Liver (tissue), 9 donors: ENCODE results near the gene PANK1. TPM values are rescaled to one million over a fixed set of nuclear protein-coding genes. Genes with fewer than 3 reads are reported as not detected.

ENCODE experiments used
- DNase-seq: peaks from one replicate; pipeline ENCODE4 v3.0.0-alpha.2; 2017; ENCODE audit warnings: low spot score
- H3K27ac ChIP-seq, 2 donors: one replicate each; pipeline ENCODE4 v1.7.0; 2013; ENCODE audit warnings: inconsistent platforms in 2 of 2, low read length in 2 of 2, control low read depth in 1 of 2, low read depth in 1 of 2, mild to moderate bottlenecking in 1 of 2
- H3K27me3 ChIP-seq, 4 donors: one replicate each; pipeline versions ENCODE4 v1.6.1 to v1.7.0; 2013; ENCODE audit warnings: low read length in 3 of 4, inconsistent platforms in 1 of 4, mild to moderate bottlenecking in 1 of 4, moderate library complexity in 1 of 4; ENCODE audit not compliant: control insufficient read depth in 4 of 4, insufficient read depth in 4 of 4
- H3K36me3 ChIP-seq, 4 donors: one replicate each; pipeline versions ENCODE4 v1.6.1 to v1.7.0; 2013; ENCODE audit warnings: low read length in 3 of 4, mild to moderate bottlenecking in 3 of 4, low read depth in 1 of 4, moderate library complexity in 1 of 4; ENCODE audit not compliant: control insufficient read depth in 4 of 4, insufficient read depth in 3 of 4
- H3K4me1 ChIP-seq, 4 donors: one replicate each; pipeline versions ENCODE4 v1.6.1 to v1.7.0; 2013; ENCODE audit warnings: low read length in 3 of 4, mild to moderate bottlenecking in 3 of 4, moderate library complexity in 1 of 4; ENCODE audit not compliant: control insufficient read depth in 4 of 4, insufficient read depth in 4 of 4
- H3K4me3 ChIP-seq, 3 donors: one replicate each; pipeline versions ENCODE4 v1.6.1 to v1.7.0; 2013; ENCODE audit warnings: low read length in 3 of 3, control low read depth in 1 of 3, low read depth in 1 of 3, mild to moderate bottlenecking in 1 of 3
- H3K9ac ChIP-seq, 2 donors: one replicate each; pipeline ENCODE4 v1.7.0; 2013; ENCODE audit warnings: low read length in 2 of 2, mild to moderate bottlenecking in 2 of 2, moderate library complexity in 2 of 2, control low read depth in 1 of 2, low read depth in 1 of 2
- H3K9me3 ChIP-seq, 4 donors: one replicate each; pipeline versions ENCODE4 v1.6.1 to v1.7.0; 2013; ENCODE audit warnings: low read length in 3 of 4; ENCODE audit not compliant: control insufficient read depth in 4 of 4
- EGR1 ChIP-seq, 2 donors: IDR thresholded peaks; 2 replicates each; pipeline ENCODE4 v1.6.1; 2016 to 2018; ENCODE audit warnings: antibody characterized with exemption in 2 of 2, low read depth in 2 of 2
- FOXA1 ChIP-seq: IDR thresholded peaks from 2 replicates; pipeline ENCODE4 v1.6.1; 2016; ENCODE audit warnings: antibody characterized with exemption
- FOXA2 ChIP-seq: IDR thresholded peaks from 2 replicates; pipeline ENCODE4 v1.6.1; 2016; ENCODE audit warnings: antibody characterized with exemption
- HNF4A ChIP-seq, 2 donors: conservative IDR thresholded peaks; 2 replicates each; pipeline ENCODE4 v1.6.1; 2016; ENCODE audit warnings: antibody characterized with exemption in 2 of 2, mild to moderate bottlenecking in 2 of 2
- JUND ChIP-seq, 2 donors: IDR thresholded peaks; 2 replicates each; pipeline ENCODE4 v1.6.1; 2016; ENCODE audit warnings: antibody characterized with exemption in 2 of 2
- NR2F2 ChIP-seq: IDR thresholded peaks from 2 replicates; pipeline ENCODE4 v1.6.1; 2016; ENCODE audit warnings: antibody characterized with exemption
- RXRA ChIP-seq, 2 donors: IDR thresholded peaks; 2 replicates each; pipeline ENCODE4 v1.6.1; 2017 to 2018; ENCODE audit warnings: antibody characterized with exemption in 2 of 2, mild to moderate bottlenecking in 1 of 2
- SP1 ChIP-seq: IDR thresholded peaks from 2 replicates; pipeline ENCODE4 v1.6.1; 2018; ENCODE audit warnings: antibody characterized with exemption, mild to moderate bottlenecking
- TAF1 ChIP-seq: conservative IDR thresholded peaks from 2 replicates; pipeline ENCODE4 v1.6.1; 2016; ENCODE audit warnings: antibody characterized with exemption, mild to moderate bottlenecking
- YY1 ChIP-seq: IDR thresholded peaks from 2 replicates; pipeline ENCODE4 v1.6.1; 2016; ENCODE audit warnings: antibody characterized with exemption, mild to moderate bottlenecking
- WGBS: extraction: QIAGEN DNeasy Blood & Tissue Kit; methylation state at CpG from one replicate; pipeline ENCODE4 v1.1.7; 2013; 5-methylcytosine and 5-hydroxymethylcytosine counted together
- polyA plus RNA-seq, 2 donors: library from polyadenylated mRNA; stranded (reverse) in 1 of 2; unstranded in 1 of 2; fragments of 200-250 nt in 1 of 2; fragments of >200 nt in 1 of 2; fragmentation: Nextera tagmentation in 1 of 2; extraction: Ambion mirVana in 1 of 2; gene quantifications; one replicate each; pipeline versions ENCODE4 v1.2.1 to v1.2.3, GENCODE V29; 2013 to 2015
- total RNA-seq, 2 donors: library from RNA; depleted of rRNA; stranded (reverse); fragments of >200 nt; gene quantifications; one replicate each; pipeline ENCODE4 v1.2.3, GENCODE V29; 2014
- TF ChIP-seq, protein P1 (sequence below): IDR thresholded peaks from 2 replicates; pipeline ENCODE4 v1.6.1; 2016; ENCODE audit warnings: antibody characterized with exemption
- TF ChIP-seq, protein P2 (sequence below): fragments of 150-350 bp; IDR thresholded peaks from 2 replicates; pipeline ENCODE4 v1.5.1; 2017; ENCODE audit warnings: improper control_type of control experiment, low read depth, low read length; ENCODE audit not compliant: missing input control
- TF ChIP-seq, protein P3 (sequence below): IDR thresholded peaks from 2 replicates; pipeline ENCODE4 v1.6.1; 2016; ENCODE audit warnings: antibody characterized with exemption
- TF ChIP-seq, protein P4 (sequence below): IDR thresholded peaks from 2 replicates; pipeline ENCODE4 v1.6.1; 2016; ENCODE audit warnings: antibody characterized with exemption
- donor health status: healthy.
- donor health status: healthy.
- donor health status: healthy.
- donor health status: healthy.
- donor health status: healthy.

The PANK1 gene
- total and polyA plus RNA-seq, 4 donors = 30.0 to 105 (median 44.7) TPM

DNA sequence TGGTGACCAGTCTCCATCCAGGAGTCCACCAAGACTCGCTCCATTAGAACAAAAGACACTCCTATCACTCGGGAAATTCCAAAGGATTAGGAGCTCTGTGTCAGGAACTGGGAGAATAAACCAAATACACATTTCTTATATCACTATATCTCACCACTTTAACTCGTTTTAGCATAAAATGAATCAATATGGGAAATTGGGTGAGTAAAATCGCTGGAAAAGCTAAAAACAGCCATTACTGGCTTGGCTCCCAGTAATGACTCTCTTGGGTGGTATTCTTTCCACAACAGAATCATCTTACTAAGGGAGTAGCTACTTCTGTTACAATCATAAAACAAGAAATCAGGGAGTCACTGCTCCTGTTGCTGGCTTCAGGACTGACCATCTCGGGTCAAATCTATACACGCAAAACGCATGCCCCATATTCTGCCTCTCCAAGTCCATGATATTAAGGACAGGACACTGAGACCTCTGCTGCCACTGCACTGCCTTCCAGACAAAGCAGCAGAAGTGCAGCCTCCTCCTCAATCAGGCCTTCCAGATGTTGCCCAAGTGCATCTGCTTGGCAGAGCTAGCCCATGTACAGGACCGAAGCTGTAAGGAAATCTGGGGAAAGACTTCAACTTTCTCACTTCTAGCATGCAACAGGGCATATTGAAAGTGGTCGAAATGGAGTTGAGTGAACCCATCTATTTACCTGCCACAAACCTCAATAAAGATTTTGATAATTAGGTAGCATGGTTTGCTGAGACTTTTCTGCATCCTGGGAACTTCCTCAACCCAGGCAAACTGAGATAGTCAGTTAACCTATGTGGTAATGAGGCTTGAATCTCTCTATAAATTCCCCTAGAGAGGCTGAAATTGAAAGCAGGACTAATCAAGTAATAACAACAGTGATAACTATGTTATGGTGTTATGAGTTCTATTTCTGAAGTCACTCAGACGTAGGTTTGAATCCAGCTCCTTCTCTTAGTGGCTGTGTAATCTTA is 14.4 kb upstream of the PANK1 start:
- Histone ChIP-seq H3K27ac (no peak overlapping the region), H3K36me3 (no peaks in the 10 kb centered on the region), H3K4me1 (peaks cover 3 to 16% (median 9%) of the 10 kb centered on the region in 4 donors), H3K9ac (no peak overlapping the region), H3K9me3 (peaks cover 0 to 12% (median 4%) of the 10 kb centered on the region in 4 donors), H3K4me3 (no peak overlapping the region), H3K27me3 (no peaks in the 10 kb centered on the region)
- no peak for DNase-seq
- WGBS = 88% methylated on average over 10 of the region's 10 CpGs
- no peak for TF ChIP-seq EGR1 (IDR thresholded peaks at IDR 0.05; ENCODE audit: low read depth in 2 of 2)
- TF ChIP-seq FOXA2 = no peak
- no peak for TF ChIP-seq RXRA (IDR thresholded peaks at IDR 0.05)
- no peak for TF ChIP-seq YY1
- TF ChIP-seq, protein P1, sequence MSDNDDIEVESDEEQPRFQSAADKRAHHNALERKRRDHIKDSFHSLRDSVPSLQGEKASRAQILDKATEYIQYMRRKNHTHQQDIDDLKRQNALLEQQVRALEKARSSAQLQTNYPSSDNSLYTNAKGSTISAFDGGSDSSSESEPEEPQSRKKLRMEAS = no peak
- TF ChIP-seq, protein P2, sequence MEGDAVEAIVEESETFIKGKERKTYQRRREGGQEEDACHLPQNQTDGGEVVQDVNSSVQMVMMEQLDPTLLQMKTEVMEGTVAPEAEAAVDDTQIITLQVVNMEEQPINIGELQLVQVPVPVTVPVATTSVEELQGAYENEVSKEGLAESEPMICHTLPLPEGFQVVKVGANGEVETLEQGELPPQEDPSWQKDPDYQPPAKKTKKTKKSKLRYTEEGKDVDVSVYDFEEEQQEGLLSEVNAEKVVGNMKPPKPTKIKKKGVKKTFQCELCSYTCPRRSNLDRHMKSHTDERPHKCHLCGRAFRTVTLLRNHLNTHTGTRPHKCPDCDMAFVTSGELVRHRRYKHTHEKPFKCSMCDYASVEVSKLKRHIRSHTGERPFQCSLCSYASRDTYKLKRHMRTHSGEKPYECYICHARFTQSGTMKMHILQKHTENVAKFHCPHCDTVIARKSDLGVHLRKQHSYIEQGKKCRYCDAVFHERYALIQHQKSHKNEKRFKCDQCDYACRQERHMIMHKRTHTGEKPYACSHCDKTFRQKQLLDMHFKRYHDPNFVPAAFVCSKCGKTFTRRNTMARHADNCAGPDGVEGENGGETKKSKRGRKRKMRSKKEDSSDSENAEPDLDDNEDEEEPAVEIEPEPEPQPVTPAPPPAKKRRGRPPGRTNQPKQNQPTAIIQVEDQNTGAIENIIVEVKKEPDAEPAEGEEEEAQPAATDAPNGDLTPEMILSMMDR = no peak
- no peak for TF ChIP-seq NR2F2
- TF ChIP-seq HNF4A (conservative IDR thresholded peaks at IDR 0.05) = no peak
- TF ChIP-seq, protein P3, sequence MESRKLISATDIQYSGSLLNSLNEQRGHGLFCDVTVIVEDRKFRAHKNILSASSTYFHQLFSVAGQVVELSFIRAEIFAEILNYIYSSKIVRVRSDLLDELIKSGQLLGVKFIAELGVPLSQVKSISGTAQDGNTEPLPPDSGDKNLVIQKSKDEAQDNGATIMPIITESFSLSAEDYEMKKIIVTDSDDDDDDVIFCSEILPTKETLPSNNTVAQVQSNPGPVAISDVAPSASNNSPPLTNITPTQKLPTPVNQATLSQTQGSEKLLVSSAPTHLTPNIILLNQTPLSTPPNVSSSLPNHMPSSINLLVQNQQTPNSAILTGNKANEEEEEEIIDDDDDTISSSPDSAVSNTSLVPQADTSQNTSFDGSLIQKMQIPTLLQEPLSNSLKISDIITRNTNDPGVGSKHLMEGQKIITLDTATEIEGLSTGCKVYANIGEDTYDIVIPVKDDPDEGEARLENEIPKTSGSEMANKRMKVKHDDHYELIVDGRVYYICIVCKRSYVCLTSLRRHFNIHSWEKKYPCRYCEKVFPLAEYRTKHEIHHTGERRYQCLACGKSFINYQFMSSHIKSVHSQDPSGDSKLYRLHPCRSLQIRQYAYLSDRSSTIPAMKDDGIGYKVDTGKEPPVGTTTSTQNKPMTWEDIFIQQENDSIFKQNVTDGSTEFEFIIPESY = no peak
- no peak for TF ChIP-seq TAF1
- TF ChIP-seq, protein P4, sequence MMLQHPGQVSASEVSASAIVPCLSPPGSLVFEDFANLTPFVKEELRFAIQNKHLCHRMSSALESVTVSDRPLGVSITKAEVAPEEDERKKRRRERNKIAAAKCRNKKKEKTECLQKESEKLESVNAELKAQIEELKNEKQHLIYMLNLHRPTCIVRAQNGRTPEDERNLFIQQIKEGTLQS = no peak
- TF ChIP-seq JUND (IDR thresholded peaks at IDR 0.05) = no peak
- no peak for TF ChIP-seq FOXA1

DNA sequence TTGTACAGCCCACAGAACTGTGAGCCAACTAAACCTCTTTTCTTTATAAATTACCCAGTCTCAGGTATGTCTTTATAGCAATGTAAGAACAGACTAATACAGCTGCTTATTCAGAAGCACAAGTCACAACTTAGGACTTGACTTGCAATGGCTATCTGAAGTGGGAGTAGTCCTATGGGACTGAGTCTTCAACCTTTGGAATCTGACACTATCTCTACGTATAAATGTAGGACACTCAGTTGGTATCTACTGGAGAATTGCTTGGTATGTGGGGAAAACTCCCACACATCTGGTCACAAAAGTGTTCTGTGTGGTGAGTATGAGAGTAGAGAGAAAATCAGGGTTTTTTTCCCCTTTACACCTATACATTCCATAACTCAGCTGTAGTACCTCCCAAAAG is 12.3 kb upstream of the PANK1 start:
- peaks cover 0 to 12% (median 4%) of the 10 kb centered on the region in 4 donors for H3K9me3 ChIP-seq
- no peaks in the 10 kb centered on the region for H3K27me3 ChIP-seq
- whole genome bisulfite sequencing = 83% methylated on average over 1 of the region's 1 CpG
- H3K4me3 ChIP-seq = no peak overlapping the region
- no peak overlapping the region for H3K27ac ChIP-seq
- no peak for DNase-seq
- no peaks in the 10 kb centered on the region for H3K36me3 ChIP-seq
- TF ChIP-seq, protein P4 = no peak
- TF ChIP-seq SP1 = no peak
- H3K9ac ChIP-seq = no peak overlapping the region
- H3K4me1 ChIP-seq = peaks cover 3 to 16% (median 9%) of the 10 kb centered on the region in 4 donors
